A204.1 (cell line): Measurements from ENCODE around the gene ETV3.

Experiments
- FAIRE-seq: peaks from 2 replicates; lab custom pipeline; 2012; peaks lifted over from hg19 to GRCh38; lab: Jason Lieb, UNC

The ETV3 gene

DNA sequence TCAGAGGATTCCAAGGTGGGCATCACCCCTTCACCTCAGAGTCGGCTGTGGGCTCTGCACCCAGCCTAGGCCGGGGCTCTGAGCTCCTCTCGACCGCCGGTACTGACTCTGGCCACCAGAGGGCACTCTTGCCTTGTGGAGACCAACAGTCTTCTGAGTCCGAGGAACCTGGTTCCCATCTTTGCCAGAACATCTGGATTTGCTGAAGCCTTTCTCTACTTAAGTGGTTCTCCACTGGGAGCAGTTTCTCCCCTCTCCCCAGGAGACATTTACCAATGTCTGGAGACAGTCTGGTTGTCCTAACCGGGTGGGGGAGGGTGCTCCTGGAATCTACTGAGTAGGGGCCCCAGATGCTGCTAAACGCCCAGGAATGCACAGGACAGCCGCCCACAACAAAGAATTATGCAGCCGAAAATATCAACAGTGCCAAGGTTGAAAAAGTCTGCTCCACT lies 48.0 kb downstream of the ETV3 start:
- FAIRE-seq, result no peak

DNA sequence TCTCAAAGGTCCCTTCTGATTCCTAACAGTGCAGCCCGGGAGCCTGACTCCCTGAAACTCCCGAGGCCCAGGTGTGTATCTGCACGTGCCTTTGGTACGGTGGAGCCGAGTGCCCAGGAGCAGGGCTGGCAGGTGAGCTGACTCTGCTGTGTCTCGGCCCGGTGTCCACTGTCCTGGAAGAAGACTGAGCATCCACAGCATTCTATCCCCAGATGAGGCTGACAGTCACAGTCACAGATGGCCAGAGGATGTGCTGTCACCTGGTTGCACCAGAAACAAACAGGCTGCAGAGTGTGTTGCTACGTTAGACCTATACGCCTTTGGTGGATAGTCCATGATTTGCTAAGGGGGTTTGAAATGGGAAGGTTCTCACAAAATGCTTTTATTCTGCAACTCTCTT lies 48.4 kb downstream of the ETV3 start:
- no peak for FAIRE-seq

- no peak for FAIRE-seq
Observed at GRCh38 chr1:157088607-157089006, 49.6 kb downstream of the ETV3 start.

DNA sequence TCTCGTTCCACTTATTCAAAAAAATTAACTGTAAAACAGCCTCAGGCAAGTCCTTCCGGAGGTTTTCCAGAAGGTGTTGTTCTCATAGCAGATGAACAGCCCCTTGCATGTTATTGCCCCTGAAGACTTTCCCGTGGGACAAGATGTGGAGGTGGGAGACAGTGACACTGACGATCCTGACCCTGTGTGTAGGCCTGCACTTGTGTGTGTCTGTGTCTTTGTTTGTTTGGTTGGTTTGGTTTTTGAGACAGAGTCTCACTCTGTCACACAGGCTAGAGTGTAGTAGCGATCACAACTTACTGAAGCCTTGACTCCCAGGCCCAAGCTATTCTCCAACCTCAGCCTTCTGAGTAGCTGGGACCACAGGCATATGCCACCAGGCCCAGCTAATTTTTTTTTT lies 51.2 kb downstream of the ETV3 start:
- FAIRE-seq, result no peak

DNA sequence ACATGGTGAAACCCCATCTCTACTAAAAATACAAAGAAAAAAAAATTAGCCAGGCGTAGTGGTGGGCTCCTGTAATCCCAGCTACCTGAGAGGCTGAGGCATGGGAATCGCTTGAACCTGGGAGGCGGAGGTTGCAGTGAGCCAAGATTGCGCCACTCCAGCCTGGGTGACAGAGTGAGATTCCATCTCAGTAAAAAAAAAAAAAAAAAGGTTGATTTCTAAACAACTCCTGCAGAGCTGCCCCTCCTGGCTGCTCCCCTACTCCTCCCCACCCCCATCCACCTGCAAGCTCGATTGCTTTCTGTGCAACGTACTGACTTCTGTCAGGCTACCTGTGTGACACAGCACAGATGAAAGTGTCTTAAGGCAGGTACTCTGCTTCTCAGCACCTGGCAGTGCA lies 51.9 kb downstream of the ETV3 start:
- FAIRE-seq, result no peak

DNA sequence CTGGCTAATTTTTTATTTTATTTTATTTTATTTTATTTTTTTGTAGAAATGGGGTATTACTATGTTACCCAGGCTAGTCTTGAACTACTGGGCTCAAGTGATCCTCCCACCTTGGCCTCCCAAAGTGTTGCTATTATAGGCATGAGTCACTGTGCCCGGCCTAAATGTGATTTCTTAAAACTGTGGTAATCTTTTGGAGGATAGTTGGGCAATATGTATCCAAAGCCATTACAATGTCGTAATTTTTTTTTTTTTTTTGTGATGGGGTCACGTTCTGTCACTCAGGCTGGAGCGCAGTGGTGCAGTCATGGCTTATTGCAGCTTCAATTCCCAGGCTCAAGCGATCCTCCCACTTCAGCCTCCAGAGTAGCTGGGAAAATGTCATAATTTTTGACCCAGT lies 52.8 kb downstream of the ETV3 start:
- FAIRE-seq, result no peak

- no peak for FAIRE-seq
Observed at GRCh38 chr1:157084720-157085119, 53.5 kb downstream of the ETV3 start.

DNA sequence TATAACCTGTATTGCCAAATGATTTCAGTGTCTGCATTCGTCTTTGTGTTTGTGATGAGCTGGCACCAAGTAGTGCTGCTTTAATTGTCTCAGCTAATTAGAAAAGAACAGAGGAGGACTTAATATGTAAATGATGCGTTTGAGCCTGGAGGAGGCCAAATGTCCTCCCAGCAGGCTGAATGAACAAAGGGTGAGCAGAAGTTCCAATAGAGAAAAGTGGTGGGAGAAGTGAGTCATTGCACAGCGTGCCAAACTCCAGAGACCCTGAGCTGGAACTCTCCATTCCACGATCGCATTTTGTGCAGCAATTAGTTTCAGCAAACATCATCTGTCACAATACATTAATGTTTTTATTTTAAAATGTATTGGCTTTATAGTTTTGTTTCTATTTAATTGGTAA lies 56.5 kb downstream of the ETV3 start:
- FAIRE-seq, result no peak

GRCh38 chr1:157080714-157081113 lies 57.5 kb downstream of the ETV3 start:
- FAIRE-seq, result no peak

- FAIRE-seq, result no peak
Observed at GRCh38 chr1:157077394-157077793, 60.8 kb downstream of the ETV3 start.

DNA sequence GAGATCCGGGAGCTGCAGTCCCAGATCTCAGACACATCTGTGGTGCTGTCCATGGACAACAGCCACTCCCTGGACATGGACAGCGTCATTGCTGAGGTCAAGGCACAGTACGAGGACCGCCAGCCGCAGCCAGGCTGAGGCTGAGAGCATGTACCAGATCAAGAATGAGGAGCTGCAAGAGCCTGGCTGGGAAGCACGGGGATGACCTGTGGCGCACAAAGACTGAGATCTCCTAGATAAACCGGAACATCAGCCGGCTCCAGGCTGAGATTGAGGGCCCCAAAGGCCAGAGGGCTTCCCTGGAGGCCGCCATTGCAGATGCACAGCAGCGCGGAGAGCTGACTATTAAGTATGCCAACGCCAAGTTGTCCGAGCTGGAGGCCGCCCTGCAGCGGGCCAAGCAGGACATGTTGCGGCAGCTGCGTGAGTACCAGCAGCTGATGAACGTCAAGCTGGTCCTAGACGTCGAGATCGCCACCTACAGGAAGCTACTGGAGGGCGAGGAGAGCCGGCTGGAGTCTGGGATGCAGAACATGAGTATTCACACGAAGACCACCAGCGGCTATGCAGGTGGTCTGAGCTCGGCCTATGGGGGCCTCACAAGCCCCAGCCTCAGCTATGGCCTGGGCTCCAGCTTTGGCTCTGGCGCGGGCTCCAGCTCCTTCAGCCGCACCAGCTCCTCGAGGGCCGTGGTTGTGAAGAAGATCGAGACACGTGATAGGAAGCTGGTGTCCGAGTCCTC lies 64.1 kb downstream of the ETV3 start:
- no peak for FAIRE-seq
